Stimulated activated naive CD8-positive, alpha-beta T cell treated with anti-CD3 and anti-CD28 coated beads, Interleukin-15, amount 100 ng/mL, for 72 hours (primary cell): ENCODE results near the gene TEX29.

Experiments
- ATAC-seq: fragments of 150-1000 bp; cut with Tn5 transposase; 2 replicates; pipeline ENCODE4 v1.10.0; 2021; ENCODE audit warnings: mild to moderate bottlenecking, moderate library complexity
- DNase-seq, 2 donors: peaks; one replicate each; pipeline ENCODE4 v3.0.0; 2021 to 2022
- H3K27ac Mint-ChIP-seq, 2 donors: one replicate each; pipeline ENCODE4 v1.8.0; 2022; ENCODE audit warnings: mild to moderate bottlenecking in 2 of 2, mixed read lengths in 2 of 2, moderate library complexity in 2 of 2
- H3K27me3 Mint-ChIP-seq: one replicate; pipeline ENCODE4 v1.8.0; 2022; ENCODE audit warnings: mixed read lengths
- H3K4me1 Mint-ChIP-seq: one replicate; pipeline ENCODE4 v1.8.0; 2022; ENCODE audit warnings: mild to moderate bottlenecking, mixed read lengths
- H3K4me3 Mint-ChIP-seq, 2 donors: one replicate each; pipeline ENCODE4 v1.8.0; 2022; ENCODE audit warnings: mild to moderate bottlenecking in 2 of 2, mixed read lengths in 2 of 2, moderate library complexity in 1 of 2
- H3K9me3 Mint-ChIP-seq, 2 donors: one replicate each; pipeline ENCODE4 v1.8.0; 2022; ENCODE audit warnings: mixed read lengths in 2 of 2

The TEX29 gene

DNA sequence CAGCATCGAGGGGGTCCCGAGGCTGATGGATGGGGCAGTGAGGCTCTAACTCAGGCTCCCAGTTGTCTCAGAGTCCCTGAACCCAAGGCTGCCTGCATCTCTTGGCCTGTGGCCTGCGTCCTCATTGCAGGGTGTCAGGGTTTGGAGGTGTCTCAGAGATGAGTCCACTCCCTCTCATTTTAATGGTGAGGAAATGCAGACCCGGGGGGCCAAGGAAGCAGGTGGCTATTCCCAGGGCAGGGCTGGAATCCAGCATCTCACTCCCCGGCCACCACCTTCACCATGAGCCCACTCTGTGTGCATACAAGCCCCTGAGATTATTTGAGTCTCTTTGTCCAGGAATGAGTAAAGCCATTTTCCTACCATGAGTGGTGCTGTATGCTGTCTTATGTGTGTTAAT lies 21.4 kb downstream of the TEX29 start:
- Mint-ChIP-seq H3K4me3 (no peak overlapping the region), H3K9me3 (no peaks in the 10 kb centered on the region), H3K27ac (no peak overlapping the region), H3K27me3 (no peaks in the 10 kb centered on the region), H3K4me1 (peaks cover 5% of the 10 kb centered on the region)
- no peak for ATAC-seq
- no peak for DNase-seq

- Mint-ChIP-seq H3K9me3 (no peaks in the 10 kb centered on the region), H3K4me1 (peaks cover 5% of the 10 kb centered on the region), H3K4me3 (no peak overlapping the region), H3K27me3 (no peaks in the 10 kb centered on the region), H3K27ac (no peak overlapping the region)
- ATAC-seq: no peak
- DNase-seq: no peak
These were observed 22.3 kb downstream of the TEX29 start for GRCh38 chr13:111342721-111343120.

DNA sequence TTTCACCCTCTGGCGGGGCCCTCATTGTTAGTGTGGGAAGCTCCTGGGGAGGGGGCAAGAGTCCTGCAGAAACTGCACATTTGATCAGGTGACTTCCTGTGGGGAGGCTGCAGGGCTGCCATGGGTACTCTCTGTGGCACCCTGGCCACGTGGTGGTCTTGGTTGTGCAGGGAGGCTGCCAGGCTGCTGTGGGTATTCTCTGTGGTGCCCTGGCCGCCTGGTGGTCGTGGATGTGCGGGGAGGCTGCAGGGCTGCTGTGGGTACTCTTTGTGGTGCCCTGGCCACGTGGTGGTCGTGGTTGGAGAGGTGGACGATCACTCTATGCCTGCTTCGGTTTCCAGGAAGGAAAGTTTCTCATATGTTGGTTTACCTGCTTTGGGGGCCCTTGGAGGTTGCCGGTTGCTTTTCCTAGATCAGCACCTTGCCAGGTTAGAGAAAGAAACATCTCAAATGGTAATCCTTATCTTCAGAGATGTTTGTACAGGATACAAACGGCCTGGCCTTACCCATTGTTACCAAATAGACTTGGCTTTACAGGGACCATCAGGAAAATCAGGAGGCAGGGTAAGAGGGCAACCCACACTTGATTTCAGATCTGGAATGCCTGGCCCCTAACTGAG lies 22.9 kb downstream of the TEX29 start:
- no peaks in the 10 kb centered on the region for H3K9me3 Mint-ChIP-seq

GRCh38 chr13:111344471-111345191 lies 24.2 kb downstream of the TEX29 start:
- Mint-ChIP-seq H3K27ac (no peak overlapping the region), H3K27me3 (no peaks in the 10 kb centered on the region), H3K4me1 (peaks cover 5% of the 10 kb centered on the region), H3K4me3 (no peak overlapping the region), H3K9me3 (no peaks in the 10 kb centered on the region)
- DNase-seq (no peak), ATAC-seq (no peak)

More for the DNA sequence above, 22.9 kb downstream of the TEX29 start:
- no peaks in the 10 kb centered on the region for H3K27me3 Mint-ChIP-seq
- no peak overlapping the region for H3K4me3 Mint-ChIP-seq
- ATAC-seq (no peak), DNase-seq (no peak)
- peaks cover 5% of the 10 kb centered on the region for H3K4me1 Mint-ChIP-seq
- H3K27ac Mint-ChIP-seq: no peak overlapping the region

- peaks cover 5% of the 10 kb centered on the region for H3K4me1 Mint-ChIP-seq
- no peak overlapping the region for H3K4me3 Mint-ChIP-seq
- no peak overlapping the region for H3K27ac Mint-ChIP-seq
- DNase-seq: no peak
- no peaks in the 10 kb centered on the region for H3K27me3 Mint-ChIP-seq
- ATAC-seq: no peak
- H3K9me3 Mint-ChIP-seq: no peaks in the 10 kb centered on the region
These were observed 25.2 kb downstream of the TEX29 start for GRCh38 chr13:111345682-111346081.

GRCh38 chr13:111346101-111346680 lies 25.7 kb downstream of the TEX29 start:
- peaks cover 5% of the 10 kb centered on the region for H3K4me1 Mint-ChIP-seq
- H3K9me3 Mint-ChIP-seq: no peaks in the 10 kb centered on the region
- no peaks in the 10 kb centered on the region for H3K27me3 Mint-ChIP-seq
- no peak overlapping the region for H3K4me3 Mint-ChIP-seq
- ATAC-seq: no peak
- no peak overlapping the region for H3K27ac Mint-ChIP-seq
- DNase-seq: no peak

- Mint-ChIP-seq H3K27ac (no peak overlapping the region), H3K9me3 (no peaks in the 10 kb centered on the region), H3K4me3 (no peak overlapping the region), H3K4me1 (peaks cover 5% of the 10 kb centered on the region), H3K27me3 (no peaks in the 10 kb centered on the region)
- DNase-seq (no peak), ATAC-seq (no peak)
These were observed 27.0 kb downstream of the TEX29 start for GRCh38 chr13:111347438-111347837.

GRCh38 chr13:111353508-111353907 lies 33.1 kb downstream of the TEX29 start:
- ATAC-seq (no peak), DNase-seq (no peak)
- Mint-ChIP-seq H3K27ac (no peak overlapping the region), H3K9me3 (no peaks in the 10 kb centered on the region), H3K4me3 (no peak overlapping the region), H3K4me1 (peaks cover 7% of the 10 kb centered on the region), H3K27me3 (no peaks in the 10 kb centered on the region)

DNA sequence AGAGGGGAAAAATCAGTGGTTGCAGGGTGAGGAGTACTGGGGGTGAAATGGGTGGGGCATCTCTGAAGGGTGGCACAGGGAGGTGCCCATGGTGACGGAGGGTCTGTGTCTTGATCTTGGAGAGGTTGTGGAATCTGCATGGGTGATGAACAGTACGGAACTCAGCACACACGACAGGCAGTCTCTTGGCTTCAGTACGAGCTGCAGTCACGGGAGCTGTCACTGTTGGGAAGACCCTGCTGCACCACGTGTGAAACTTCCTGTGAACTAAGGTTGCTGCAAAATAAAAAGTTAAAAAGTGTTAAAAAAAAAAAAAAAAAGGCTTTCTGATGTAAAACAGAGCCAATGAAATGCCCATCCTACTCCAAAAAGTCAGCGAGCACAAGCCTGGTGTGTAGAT lies 34.3 kb downstream of the TEX29 start:
- H3K27me3 Mint-ChIP-seq: no peaks in the 10 kb centered on the region
- H3K4me3 Mint-ChIP-seq: no peak overlapping the region
- H3K4me1 Mint-ChIP-seq: peaks cover 7% of the 10 kb centered on the region
- H3K27ac Mint-ChIP-seq: no peak overlapping the region
- ATAC-seq (no peak), DNase-seq (no peak)
- H3K9me3 Mint-ChIP-seq: no peaks in the 10 kb centered on the region

- H3K27me3 Mint-ChIP-seq: no peaks in the 10 kb centered on the region
- H3K4me3 Mint-ChIP-seq: no peak overlapping the region
- peaks cover 7% of the 10 kb centered on the region for H3K4me1 Mint-ChIP-seq
- no peaks in the 10 kb centered on the region for H3K9me3 Mint-ChIP-seq
- DNase-seq: no peak
- no peak for ATAC-seq
- no peak overlapping the region for H3K27ac Mint-ChIP-seq
These were observed 36.4 kb downstream of the TEX29 start for GRCh38 chr13:111356795-111357194.

DNA sequence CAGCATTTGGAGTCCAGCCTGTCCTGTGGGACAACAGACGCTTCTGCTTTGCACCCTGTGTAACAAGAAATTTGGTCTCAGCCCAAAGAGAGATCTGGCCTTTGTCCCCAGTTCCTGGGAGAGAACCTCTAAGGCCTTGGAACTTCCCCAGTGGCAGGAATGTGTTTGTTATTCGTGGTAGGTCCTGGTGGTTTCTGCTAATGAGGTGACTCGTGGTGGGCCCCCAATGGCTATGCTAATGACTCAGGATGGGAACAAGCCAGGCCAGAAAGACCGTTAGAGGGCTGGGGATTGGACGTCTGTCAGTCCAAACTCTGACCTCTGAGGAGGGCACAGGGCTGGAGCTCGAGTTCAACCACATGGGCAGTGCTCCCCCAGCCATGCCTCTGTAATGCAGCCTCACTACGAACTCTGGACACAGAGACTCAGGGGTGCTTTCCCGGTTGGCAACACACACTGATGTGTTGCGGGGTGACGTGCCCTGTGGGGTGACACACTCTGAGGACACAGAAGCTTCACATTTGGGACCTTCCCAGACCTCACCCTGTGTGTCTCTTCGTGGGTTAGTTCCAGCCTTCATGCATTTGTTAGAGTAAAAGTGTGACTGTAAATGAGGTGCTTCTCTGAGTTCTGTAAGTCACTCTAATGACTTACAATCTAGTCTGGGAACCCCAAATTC lies 38.9 kb downstream of the TEX29 start:
- H3K9me3 Mint-ChIP-seq: no peaks in the 10 kb centered on the region
- DNase-seq: no peak
- ATAC-seq: peak; percentile 43
- H3K4me1 Mint-ChIP-seq: peaks cover 7% of the 10 kb centered on the region
- H3K27ac Mint-ChIP-seq: no peak overlapping the region
- no peak overlapping the region for H3K4me3 Mint-ChIP-seq
- no peaks in the 10 kb centered on the region for H3K27me3 Mint-ChIP-seq

DNA sequence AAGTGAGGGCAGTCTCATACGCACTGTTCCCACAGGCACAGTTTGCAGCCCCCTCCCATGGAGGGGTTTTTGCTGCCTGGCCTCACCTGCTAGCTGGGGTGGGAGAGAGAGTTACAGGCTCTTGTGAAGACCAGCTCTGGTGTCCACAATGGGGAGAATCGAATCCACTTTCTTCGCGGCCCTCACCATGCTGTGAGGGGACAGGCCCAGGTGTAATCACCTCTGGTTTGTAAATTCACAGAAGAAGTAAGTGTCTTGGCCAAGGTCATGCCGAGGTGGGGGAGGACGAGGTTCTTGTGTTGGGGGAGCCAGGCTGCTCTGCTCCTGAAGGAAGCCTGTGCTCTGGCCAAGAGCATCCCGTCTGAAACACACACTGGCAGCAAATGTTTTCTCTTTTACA lies 39.5 kb downstream of the TEX29 start:
- no peaks in the 10 kb centered on the region for H3K27me3 Mint-ChIP-seq

GRCh38 chr13:111360452-111360851 lies 40.0 kb downstream of the TEX29 start:
- H3K27ac Mint-ChIP-seq: no peak overlapping the region
- ATAC-seq: no peak
- no peaks in the 10 kb centered on the region for H3K27me3 Mint-ChIP-seq

More for the DNA sequence above, 39.5 kb downstream of the TEX29 start:
- ATAC-seq: no peak
- H3K4me1 Mint-ChIP-seq: peaks cover 2% of the 10 kb centered on the region
- DNase-seq: no peak
- H3K9me3 Mint-ChIP-seq: no peaks in the 10 kb centered on the region
- H3K27ac Mint-ChIP-seq: no peak overlapping the region
- H3K4me3 Mint-ChIP-seq: no peak overlapping the region

DNA sequence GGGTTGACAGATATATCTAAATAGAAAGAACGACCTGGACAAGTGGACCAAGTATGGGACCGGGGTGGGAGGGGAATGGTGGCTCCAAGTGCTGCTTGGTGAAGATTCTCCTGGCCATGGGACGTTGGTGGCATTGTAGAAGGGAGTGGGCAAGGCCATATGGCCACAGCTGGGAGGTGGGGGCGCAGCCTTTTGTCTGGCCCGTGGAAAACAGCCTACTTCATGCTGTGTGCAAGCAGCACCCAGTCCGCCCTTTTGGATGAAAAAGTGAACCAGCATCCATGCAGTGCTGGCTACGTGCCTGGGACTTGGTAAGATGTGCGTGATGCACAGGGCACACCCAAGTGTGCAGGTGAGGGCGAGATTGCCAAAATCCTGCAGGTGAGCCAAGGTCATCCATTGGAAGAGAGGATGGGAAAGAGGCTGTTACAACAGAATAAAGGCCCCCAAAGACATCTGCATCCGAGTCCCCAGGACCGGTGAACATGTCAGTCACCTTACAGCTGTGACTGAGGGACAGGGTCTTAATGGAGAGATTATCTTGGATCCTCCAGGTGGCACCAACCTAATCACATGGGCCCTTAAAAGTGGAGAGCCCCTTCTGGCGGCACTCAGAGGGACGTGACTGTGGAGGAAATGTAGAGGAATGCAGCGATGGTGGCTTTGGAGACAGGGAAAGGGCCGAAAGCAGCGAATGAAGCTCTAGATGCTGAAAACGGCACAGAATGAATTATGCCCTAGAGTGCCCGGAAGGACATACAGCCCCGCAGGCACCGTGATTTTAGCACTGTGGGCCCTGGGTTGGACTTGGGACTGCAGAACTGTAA lies 40.8 kb downstream of the TEX29 start:
- no peak overlapping the region for H3K4me3 Mint-ChIP-seq
- H3K27me3 Mint-ChIP-seq: no peaks in the 10 kb centered on the region
- no peaks in the 10 kb centered on the region for H3K9me3 Mint-ChIP-seq
- ATAC-seq (no peak), DNase-seq (no peak)
- no peak overlapping the region for H3K27ac Mint-ChIP-seq
- H3K4me1 Mint-ChIP-seq: no peaks in the 10 kb centered on the region

More at GRCh38 chr13:111360452-111360851, 40.0 kb downstream of the TEX29 start:
- H3K9me3 Mint-ChIP-seq: no peaks in the 10 kb centered on the region
- no peaks in the 10 kb centered on the region for H3K4me1 Mint-ChIP-seq
- no peak for DNase-seq
- no peak overlapping the region for H3K4me3 Mint-ChIP-seq

- DNase-seq: no peak
- H3K9me3 Mint-ChIP-seq: no peaks in the 10 kb centered on the region
- no peaks in the 10 kb centered on the region for H3K4me1 Mint-ChIP-seq
- peak overlapping the region in 1 of 2 donors; percentile 9 for H3K27ac Mint-ChIP-seq
- H3K4me3 Mint-ChIP-seq: no peak overlapping the region
- no peaks in the 10 kb centered on the region for H3K27me3 Mint-ChIP-seq
- no peak for ATAC-seq
These were observed 41.6 kb downstream of the TEX29 start for GRCh38 chr13:111361873-111362648.
